Stimulated activated CD4-positive, alpha-beta T cell treated with anti-CD3 and anti-CD28 coated beads, Interleukin-15, amount 100 ng/mL, for 24 hours (primary cell): Measurements from ENCODE around the gene RAB37.

Experiments used
- DNase-seq: peaks from one replicate; pipeline ENCODE4 v3.0.0-alpha.2; 2020

The RAB37 gene

DNA sequence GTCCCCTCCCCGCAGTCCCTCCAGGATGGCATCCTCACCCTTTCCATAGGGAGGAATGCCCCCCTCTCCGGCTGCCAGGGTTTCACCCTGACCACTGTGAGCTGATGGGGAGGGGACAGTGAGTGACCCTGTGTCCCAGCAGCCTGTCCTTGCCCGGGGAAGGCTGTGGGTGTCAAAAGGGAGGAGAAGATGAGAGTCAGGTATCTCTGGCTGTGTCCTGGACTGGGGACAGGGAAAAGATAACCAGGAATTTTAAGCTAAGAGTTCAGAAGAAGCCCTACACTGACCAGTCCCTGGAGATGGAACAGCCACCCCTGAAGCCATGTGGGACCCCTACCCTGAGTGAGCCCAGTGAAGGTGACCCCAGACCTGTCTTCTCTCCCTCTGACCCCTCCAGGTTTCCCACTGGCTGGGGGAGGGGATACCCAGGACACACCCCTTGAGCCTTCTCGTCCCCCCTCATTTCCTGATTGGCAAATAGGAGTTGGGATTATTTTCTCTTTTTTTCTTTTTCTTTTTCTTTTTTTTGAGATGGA is 27.8 kb downstream of the RAB37 start:
- no peak for DNase-seq

- no peak for DNase-seq
Measured at GRCh38 chr17:74766413-74766812, 29.4 kb downstream of the RAB37 start.

DNA sequence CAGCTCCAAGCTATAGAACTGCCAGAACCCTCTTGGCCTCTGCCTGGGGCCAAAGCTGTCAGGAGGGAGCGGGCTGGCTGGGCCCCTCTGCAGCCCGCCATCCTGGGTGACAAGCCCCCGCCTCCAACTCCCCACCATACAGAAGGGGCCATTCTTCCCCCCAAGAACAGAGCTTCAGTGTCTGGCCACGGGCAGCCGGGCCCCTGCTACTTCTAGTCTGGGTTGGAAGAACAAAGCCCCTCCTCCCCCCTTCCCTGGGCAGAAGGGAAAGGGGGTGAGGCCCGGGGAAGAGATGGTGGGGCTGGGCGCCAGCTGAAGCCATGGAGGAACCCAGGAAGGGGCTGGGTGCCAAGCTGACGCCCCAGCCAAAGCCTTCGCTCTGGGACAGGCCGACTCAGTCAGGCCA is 30.1 kb downstream of the RAB37 start:
- DNase-seq = no peak

- no peak for DNase-seq
Measured at GRCh38 chr17:74768069-74768762, 31.2 kb downstream of the RAB37 start.

DNA sequence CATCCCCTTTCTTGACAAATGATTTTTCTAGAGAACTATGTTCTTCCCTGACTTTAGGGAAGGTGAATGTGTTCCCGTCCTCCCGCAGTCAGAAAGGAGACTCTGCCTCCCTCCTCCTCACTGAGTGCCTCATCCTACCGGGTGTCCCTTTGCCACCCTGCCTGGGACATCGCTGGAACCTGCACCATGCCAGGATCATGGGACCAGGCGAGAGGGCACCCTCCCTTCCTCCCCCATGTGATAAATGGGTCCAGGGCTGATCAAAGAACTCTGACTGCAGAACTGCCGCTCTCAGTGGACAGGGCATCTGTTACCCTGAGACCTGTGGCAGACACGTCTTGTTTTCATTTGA is 31.7 kb downstream of the RAB37 start:
- DNase-seq = no peak

DNA sequence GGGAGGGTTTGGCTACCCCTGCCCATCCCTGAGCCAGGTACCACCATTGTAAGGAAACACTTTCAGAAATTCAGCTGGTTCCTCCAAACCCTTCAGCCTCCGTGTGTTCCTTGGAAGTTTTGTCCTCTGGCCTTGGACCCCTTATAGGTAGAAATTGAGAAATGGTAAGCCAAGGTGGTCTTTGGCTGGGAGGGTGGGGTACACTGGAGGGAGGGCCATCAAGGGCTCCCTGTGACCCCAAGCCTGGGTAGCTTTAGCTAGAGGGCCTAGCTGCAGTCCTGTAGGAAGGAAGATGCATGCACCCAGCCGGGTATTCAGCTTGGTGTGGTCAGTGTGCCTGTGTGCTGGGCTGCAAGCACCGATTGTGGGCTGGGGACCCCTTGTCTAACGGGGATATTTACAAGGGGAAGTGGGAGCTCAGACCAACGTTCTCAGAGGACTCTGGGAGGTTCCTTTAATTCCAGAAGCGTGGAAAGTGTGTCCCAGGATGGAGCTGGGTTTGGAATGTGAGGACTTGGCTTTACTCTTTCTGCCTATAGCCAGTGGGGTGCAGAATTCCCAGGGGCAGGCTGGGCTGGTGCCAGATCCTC is 32.3 kb downstream of the RAB37 start:
- no peak for DNase-seq

GRCh38 chr17:74769856-74770497 is 32.9 kb downstream of the RAB37 start:
- DNase-seq = no peak

GRCh38 chr17:74770498-74771318 is 33.7 kb downstream of the RAB37 start:
- peak; percentile 78 for DNase-seq

DNA sequence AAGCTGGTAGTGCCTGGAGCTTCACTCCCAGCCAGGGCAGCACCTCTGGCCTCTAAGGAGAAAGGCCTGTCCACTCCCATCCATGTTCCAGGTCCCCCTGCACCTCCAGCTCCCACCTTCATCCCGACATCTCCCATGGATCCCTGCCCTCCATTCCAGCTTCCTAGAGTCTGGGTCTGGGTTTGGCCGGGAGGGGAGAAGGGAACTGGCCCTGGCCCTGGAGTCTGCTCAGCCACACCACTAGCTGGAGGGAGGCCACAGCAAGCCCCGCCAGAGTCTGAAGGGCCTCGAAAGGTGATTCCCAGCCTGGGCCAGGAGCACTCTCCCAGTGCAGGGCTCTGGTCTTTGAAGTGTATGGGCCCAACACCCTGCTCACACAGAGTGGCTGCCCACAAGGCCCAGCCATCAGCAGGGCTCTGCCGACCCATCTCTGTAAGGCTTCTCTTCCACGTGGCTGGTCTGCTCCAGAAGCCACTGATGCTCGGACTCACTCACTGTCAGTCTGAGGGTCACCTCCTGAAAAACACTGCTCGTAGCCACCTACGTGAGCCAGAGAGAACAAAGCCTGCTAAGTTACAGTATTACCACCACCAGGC is 34.4 kb downstream of the RAB37 start:
- DNase-seq = no peak

DNA sequence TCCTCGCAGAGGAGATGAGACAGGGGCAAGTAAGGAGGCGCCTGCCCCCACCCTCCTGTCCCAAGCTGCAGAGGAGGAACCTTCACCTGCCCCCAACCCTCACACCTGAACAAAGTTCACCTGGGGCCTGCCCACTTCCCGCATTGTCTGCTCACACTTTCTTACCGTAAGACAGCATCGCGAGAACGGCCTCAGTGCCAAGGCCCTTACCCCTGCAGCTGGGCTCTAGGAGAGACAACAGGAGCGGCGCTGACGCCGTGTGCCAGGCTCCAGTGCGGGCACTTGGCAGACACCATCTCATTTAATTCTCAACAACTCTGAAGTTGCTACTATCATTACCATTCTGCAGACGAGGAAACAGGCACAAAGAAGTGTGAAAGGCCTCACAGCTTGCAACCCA is 35.0 kb downstream of the RAB37 start:
- no peak for DNase-seq

- no peak for DNase-seq
Measured at GRCh38 chr17:74773414-74773813, 36.4 kb downstream of the RAB37 start.

DNA sequence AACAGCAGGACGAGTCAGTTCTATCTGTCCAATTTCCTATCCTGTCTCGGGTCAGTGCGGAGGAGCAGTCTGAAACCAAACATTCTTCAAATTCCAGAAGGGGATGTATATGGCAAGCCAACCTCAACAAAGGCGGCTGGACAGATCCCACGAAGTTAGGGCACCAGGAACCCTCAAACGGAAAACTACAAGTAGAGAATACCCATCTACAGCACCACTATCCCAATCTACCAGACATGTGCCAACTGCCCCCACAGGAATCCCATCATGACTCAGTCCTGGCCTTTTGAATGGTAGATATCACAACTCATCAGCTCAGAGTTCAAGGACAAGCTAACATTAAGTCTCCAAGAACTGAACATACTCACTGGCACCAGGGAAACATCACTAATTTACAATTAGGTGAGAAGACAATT is 36.8 kb downstream of the RAB37 start:
- DNase-seq = no peak

GRCh38 chr17:74775409-74776043 is 38.5 kb downstream of the RAB37 start:
- no peak for DNase-seq

DNA sequence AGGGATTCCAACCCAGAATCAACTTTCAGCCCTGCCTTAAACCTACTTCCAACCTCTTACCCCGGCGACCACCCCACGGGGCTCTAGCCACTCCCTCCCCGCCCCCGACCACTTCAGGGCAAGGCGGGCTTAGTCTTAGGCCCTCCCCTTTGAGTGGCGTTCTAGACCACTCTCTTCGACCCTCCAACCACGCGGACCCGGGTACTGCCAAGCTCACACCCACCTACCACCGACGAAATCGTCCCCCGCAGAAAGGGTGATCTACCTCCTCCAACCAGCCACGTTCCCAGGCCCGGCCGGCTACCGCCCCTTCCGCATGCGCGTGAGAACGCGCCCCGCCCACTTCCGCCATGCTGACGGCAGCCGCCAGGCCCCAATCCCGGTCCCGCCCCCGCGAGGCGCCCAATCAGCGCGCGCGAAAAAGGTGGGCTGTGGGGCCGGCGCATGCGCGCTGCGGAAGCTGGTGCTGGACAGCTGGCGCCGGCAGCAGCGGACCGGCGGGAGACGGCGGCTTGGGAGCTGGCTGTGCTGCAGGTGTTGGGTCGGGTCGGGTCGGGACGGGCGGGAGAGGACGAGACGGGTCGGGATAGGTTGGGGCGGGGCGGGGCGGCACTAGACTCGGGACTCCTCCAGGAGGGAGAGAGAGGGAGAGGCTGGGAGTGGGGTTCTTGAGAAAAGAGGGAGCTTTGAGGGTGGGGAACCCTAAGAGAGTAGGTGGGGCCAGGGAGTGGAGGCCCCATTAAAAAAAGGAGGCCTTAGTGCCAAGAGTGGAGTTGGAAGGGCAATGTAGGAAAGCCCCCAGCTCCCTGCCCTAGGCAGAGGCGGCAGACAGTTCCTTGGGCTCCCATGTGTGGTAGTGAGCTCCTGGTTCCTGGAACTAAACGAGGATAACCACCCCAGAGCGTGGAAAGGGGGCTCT is 39.2 kb downstream of the RAB37 start, which contains the start of gene NAT9:
NAT9 (minus strand) TSS at position 302 of the 919 bp plus-strand sequence. CDS start 647 bp downstream, outside the sequence.
- DNase-seq = peak; percentile 100

- no peak for DNase-seq
Measured at GRCh38 chr17:74776990-74777389, 39.9 kb downstream of the RAB37 start.

- DNase-seq = no peak
Measured at GRCh38 chr17:74777901-74778515, 41.0 kb downstream of the RAB37 start.

DNA sequence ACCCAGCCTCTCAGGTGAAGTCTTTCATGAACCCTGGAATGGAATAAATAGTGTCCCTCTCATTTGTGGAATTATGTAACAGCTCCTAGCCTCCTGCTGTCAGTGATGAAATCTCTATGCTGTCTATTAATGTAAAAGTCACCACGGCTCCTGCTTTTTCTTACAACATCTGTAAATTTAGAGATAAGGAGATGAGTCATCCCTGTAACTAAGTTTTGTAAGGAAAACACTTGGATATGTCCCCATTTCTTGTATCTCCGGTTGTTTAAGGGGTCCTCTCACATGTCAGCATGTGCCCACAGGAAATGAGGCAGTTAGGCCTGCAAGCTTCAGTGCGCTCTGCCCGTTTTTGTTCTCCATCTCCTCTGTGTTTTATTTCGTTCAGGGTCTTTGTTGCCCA is 41.9 kb downstream of the RAB37 start:
- no peak for DNase-seq

GRCh38 chr17:74779501-74779900 is 42.4 kb downstream of the RAB37 start:
- no peak for DNase-seq

GRCh38 chr17:74779948-74780400 is 42.9 kb downstream of the RAB37 start:
- DNase-seq = peak; percentile 73

DNA sequence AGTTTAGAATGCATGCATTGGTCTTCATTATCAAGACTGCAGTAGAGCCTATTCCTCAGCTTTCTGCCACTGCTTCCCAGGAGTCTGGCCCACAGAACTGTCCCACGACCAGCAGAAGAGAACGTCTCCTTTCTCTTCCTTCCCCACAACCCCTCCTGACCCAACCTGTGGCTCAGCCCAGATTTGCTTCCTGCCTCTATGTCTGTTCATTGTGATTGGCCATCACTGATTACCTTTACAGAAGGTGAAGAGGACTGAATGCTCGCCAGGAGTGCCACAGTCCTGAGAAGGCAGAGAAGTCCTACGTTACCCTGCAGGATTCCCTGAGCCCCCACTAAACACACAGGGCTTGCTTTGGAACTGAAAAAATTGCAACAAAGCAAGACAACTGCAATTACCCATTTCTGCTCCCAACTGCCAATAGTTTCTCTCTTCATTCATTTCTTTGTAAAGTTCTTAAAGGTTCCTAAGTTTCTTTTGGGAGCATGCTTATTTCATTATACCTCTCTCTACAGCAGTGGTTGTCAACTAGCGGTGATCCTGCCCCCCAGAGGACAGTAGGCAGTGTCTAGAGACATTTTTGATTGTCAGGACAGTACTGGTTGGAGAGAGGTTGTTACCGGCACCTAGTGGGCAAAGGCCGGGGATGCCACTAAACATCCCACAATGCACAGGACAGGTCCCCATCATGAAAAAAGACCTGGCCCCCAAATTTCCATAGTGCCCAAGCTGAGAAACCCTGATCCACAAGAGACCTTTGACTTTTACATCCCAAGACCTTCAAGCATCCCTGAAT is 43.6 kb downstream of the RAB37 start:
- DNase-seq = no peak
